Glutamatergic neuron (in vitro differentiated cells): Measurements from ENCODE around the gene PRSS56. TPM values are rescaled to one million over a fixed set of nuclear protein-coding genes. Genes with fewer than 3 reads are reported as not detected.
"Not testable (repeated sequence)": the region's sequence is repeated elsewhere in the genome, so short reads cannot be mapped to it uniquely, and the experiment has no call there.

ENCODE experiments used
- DNase-seq: peaks from one replicate; pipeline ENCODE4 v3.0.0; 2022
- H3K27ac Mint-ChIP-seq: one replicate; pipeline ENCODE4 v1.8.0; 2020; ENCODE audit warnings: mild to moderate bottlenecking, mixed read lengths, inconsistent platforms; ENCODE audit not compliant: unreplicated experiment
- H3K27me3 Mint-ChIP-seq: one replicate; pipeline ENCODE4 v1.8.0; 2020; ENCODE audit warnings: mild to moderate bottlenecking, moderate library complexity, mixed read lengths, inconsistent platforms; ENCODE audit not compliant: unreplicated experiment
- H3K36me3 Mint-ChIP-seq: one replicate; pipeline ENCODE4 v1.8.0; 2020; ENCODE audit warnings: mild to moderate bottlenecking, mixed read lengths, inconsistent platforms; ENCODE audit not compliant: unreplicated experiment
- H3K4me1 Mint-ChIP-seq: one replicate; pipeline ENCODE4 v1.8.0; 2020; ENCODE audit warnings: mild to moderate bottlenecking, low read depth, mixed read lengths, inconsistent platforms; ENCODE audit not compliant: unreplicated experiment
- H3K4me3 Mint-ChIP-seq: one replicate; pipeline ENCODE4 v1.8.0; 2020; ENCODE audit warnings: mild to moderate bottlenecking, mixed read lengths, inconsistent platforms; ENCODE audit not compliant: unreplicated experiment
- H3K9me3 Mint-ChIP-seq: one replicate; pipeline ENCODE4 v1.8.0; 2020; ENCODE audit warnings: mild to moderate bottlenecking, moderate library complexity, mixed read lengths, inconsistent platforms; ENCODE audit not compliant: unreplicated experiment
- total RNA-seq: library from RNA; stranded (reverse); fragmentation: NEBNext Ultra II Directional; extraction: Animal tissue kit (Norgen Biotek cat#: 25700); gene quantifications from one replicate; pipeline ENCODE4 v1.2.1, GENCODE V29; 2021; ENCODE audit not compliant: unreplicated experiment
- TF ChIP-seq, protein P1 (sequence below): fragments of 200-600 bp; sonication (generic); IDR thresholded peaks from one replicate; pipeline ENCODE4 v1.5.0; 2021; ENCODE audit not compliant: partially characterized antibody, unreplicated experiment

The PRSS56 gene
- total RNA-seq, 1 donor from 2014 or later: not detected

DNA sequence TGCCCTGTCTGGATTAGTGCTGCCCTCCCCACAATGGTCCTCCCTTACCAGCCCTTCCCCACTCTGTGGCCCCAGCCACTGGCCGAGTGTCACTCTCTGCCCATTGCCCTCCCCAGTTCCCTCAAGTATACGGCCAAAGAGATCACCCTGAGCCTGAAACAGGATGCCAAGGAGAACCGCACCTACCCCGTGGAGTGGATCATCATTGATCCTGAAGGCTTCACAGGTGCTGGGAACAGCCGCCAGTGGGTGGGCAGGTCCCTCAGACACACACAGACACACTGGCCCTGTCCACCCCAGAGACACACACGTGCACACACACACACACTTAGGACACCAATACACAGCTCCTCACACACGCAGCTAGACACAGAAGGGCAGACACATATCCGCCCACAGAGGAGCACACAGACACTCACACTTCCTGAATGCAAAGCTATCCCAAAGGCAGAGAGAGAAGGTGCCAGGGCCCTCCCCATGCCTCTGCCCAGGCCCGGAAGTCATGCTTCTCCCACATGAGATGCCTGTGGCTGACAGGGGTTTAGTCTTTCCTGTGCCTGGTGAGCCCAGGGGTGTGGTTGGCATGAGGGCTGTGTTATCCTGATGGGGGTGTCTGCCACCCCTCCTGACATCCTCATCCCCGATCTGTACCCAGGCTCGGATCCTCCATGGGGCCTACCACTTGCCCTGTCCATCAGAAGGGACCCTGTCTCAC lies 8.7 kb downstream of the PRSS56 start:
- TF ChIP-seq, protein P1, sequence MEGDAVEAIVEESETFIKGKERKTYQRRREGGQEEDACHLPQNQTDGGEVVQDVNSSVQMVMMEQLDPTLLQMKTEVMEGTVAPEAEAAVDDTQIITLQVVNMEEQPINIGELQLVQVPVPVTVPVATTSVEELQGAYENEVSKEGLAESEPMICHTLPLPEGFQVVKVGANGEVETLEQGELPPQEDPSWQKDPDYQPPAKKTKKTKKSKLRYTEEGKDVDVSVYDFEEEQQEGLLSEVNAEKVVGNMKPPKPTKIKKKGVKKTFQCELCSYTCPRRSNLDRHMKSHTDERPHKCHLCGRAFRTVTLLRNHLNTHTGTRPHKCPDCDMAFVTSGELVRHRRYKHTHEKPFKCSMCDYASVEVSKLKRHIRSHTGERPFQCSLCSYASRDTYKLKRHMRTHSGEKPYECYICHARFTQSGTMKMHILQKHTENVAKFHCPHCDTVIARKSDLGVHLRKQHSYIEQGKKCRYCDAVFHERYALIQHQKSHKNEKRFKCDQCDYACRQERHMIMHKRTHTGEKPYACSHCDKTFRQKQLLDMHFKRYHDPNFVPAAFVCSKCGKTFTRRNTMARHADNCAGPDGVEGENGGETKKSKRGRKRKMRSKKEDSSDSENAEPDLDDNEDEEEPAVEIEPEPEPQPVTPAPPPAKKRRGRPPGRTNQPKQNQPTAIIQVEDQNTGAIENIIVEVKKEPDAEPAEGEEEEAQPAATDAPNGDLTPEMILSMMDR: no peak
- Mint-ChIP-seq H3K4me3 (peak overlapping the region; percentile 23), H3K9me3 (peaks cover 2% of the 10 kb centered on the region), H3K27me3 (peaks cover 7% of the 10 kb centered on the region), H3K36me3 (no peaks in the 10 kb centered on the region), H3K27ac (no peak overlapping the region), H3K4me1 (peaks cover 3% of the 10 kb centered on the region)
- peak; percentile 14 for DNase-seq

DNA sequence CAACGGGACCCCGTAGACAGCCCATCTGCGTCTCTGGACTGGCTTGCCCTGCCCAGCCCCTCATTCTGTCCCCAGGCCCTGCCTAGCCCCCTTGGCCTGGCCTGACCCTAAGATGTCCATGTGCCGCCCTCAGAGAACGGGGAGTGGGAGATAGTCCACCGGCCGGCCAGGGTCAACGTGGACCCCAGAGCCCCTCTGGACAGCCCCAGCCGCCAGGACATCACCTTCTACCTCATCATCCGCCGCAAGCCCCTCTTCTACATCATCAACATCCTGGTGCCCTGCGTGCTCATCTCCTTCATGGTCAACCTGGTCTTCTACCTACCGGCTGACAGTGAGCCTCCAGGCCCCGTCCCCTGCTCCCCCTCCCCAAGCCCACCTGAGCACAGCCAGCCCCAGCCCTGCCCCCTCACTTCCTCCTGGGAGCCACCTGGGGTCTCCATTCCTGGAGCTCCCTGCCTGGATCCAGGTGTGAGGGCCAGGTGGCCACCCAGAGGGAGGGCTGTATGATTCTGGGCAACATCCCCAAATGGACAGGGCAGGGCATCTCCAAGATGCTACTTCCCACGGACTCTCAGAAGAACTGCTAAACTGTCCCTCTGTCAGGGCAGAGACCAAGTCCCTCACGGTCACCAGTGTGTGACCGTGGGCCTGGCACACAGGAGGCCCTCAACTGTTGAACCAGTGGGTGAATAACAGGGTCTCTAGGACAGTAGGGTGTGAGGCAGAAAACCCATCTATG lies 9.8 kb downstream of the PRSS56 start:
- Mint-ChIP-seq H3K4me3 (no peak overlapping the region), H3K27ac (no peak overlapping the region), H3K4me1 (peaks cover 2% of the 10 kb centered on the region), H3K36me3 (no peaks in the 10 kb centered on the region), H3K27me3 (peaks cover 4% of the 10 kb centered on the region), H3K9me3 (no peaks in the 10 kb centered on the region)
- peak; percentile 18 for DNase-seq
- TF ChIP-seq, protein P1: no peak

DNA sequence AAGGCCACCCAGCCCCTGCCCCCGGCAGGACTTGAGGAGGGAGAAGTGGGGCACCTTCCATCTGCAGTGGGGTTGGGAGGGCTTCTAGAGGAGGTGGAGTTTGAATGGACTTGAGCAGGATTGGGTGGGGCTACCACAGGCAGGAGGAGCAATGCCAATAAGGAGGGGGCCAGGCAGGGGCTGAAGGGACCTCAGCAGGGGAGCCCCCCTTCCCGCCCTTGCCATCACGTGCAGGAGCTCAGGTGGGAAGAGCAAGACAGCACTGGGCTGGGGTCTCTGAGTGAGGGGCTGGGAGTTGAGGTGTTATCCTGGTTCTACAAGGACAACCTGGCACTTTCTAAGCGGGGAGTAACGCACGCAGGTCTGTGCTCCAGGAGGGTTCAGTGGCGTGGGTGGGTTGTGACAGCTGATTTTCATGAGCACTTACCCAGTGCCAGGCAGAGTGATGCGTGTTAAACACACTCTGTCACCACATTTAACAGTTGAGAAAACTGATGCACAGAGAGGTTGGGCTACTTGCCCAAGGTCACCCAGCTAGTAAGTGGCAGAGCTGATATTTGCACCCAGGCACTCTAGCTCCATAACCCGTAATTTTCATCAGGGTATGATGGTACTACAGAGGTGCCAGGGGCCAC lies 10.6 kb downstream of the PRSS56 start:
- H3K4me1 Mint-ChIP-seq: peaks cover 2% of the 10 kb centered on the region
- no peaks in the 10 kb centered on the region for H3K9me3 Mint-ChIP-seq
- no peak overlapping the region for H3K27ac Mint-ChIP-seq
- peak; percentile 11 for DNase-seq
- no peaks in the 10 kb centered on the region for H3K36me3 Mint-ChIP-seq
- H3K4me3 Mint-ChIP-seq: no peak overlapping the region
- H3K27me3 Mint-ChIP-seq: peaks cover 4% of the 10 kb centered on the region
- TF ChIP-seq, protein P1: no peak

DNA sequence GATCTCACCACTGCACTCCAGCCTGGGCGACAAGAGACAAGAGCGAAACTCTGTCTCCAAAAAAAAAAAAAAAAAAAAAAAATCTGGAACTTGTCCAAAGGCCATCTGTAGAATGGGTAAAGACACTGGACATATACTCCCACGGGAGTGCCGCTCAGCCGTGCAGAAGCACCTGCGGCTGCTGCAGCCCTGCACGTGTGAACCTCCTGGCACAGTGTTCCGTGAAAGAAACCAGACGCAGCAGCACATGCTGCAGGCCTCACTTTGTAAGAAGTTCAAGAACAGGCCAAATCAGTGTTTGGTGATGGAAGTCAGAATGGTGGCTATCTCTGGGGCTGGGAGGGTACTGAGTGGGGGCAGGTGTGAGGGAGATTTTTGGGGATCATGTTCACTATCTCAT lies 12.2 kb downstream of the PRSS56 start:
- Mint-ChIP-seq H3K4me3 (no peak overlapping the region), H3K36me3 (peaks cover 3% of the 10 kb centered on the region), H3K27me3 (no peaks in the 10 kb centered on the region), H3K9me3 (no peaks in the 10 kb centered on the region), H3K4me1 (no peaks in the 10 kb centered on the region), H3K27ac (no peak overlapping the region)
- TF ChIP-seq, protein P1: no peak
- DNase-seq: no peak

DNA sequence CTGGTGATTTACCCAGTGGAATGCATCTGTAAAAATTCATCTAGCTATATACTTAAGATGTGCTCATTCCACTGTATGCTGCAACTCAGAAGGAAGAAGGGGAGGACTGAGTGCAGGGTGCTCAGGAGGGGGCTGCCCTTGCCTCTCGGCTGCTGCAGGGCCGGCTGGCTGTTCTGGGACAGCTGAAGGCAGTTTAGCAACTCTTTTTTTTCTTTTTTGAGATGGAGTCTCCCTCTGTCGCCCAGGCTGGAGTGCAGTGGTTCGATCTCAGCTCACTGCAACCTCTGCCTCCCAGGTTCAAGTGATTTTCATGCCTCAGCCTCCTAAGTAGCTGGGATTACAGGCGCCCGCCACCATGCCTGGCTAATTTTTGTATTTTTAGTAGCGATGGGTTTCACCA lies 12.6 kb downstream of the PRSS56 start:
- not testable (repeated sequence) for H3K4me1 Mint-ChIP-seq, H3K4me3 Mint-ChIP-seq

More for the DNA sequence above, 12.6 kb downstream of the PRSS56 start:
- not testable (repeated sequence) for H3K27ac Mint-ChIP-seq, H3K36me3 Mint-ChIP-seq, H3K9me3 Mint-ChIP-seq, H3K27me3 Mint-ChIP-seq, DNase-seq
